AML-193 (cell line): ENCODE measurements around the gene DPP6.

Source experiments
- DNase-seq, 2 experiments: peaks; one replicate each; lab custom pipeline; 2025; lab: John Stamatoyannopoulos, UW

Gene DPP6

GRCh38 chr7:154598396-154598795, 546.2 kb downstream of the DPP6 start:
- no peak for DNase-seq

- DNase-seq = no peak
These were observed 546.7 kb downstream of the DPP6 start for GRCh38 chr7:154598864-154599263.

DNA sequence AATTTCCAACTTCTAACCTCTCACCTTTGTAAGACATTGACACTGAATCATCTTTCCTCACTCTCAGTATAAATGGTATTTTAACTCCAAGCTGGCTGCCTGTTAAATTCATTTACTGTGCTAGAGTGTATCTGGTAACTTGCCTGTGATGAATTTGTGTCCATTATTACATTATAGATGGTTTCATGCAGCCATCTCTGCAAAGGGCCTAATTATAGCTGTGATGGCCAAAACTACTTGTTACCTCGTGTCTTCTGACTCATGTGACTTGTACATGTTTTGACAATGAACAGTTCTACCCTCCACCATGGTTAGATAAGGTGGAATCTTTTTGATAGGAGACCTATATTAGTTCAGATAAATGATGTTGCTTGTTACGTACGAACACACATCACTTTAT, 558.7 kb downstream of the DPP6 start:
- DNase-seq = no peak

- no peak for DNase-seq
These were observed 561.6 kb downstream of the DPP6 start for GRCh38 chr7:154613811-154614210.

- no peak for DNase-seq
These were observed 568.0 kb downstream of the DPP6 start for GRCh38 chr7:154620141-154620755.

GRCh38 chr7:154623399-154623798, 571.2 kb downstream of the DPP6 start:
- no peak for DNase-seq

DNA sequence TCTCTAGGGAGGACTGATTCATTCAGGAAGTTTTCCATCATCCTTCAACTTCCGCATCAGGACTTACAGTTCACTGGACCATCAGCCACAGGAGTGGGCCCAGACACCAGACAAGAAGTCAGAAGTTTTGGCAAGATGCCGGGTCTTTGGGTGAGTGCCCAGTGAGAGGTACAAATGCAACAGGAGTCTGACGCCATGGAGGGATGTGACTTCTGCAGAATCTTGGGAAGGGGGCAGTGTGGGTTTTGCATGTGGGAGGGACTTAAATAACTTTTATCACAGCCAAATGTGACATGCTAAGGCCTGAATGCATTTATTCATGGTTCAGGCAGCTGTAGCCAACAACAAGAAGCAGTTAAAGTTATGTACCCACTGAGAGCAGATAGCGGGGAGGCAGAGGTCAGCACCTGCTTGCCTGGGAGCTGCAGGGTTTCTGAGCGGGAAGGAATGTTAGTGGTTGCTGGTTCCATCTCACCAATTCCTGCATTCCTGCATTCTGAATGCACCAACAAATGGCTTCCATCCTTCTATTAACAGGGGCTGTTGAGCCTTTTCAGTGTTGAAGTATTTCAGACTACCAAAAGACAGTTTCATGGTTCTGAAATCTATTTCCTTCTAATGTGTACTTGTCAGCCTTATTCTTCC, 575.6 kb downstream of the DPP6 start:
- DNase-seq = no peak

- no peak for DNase-seq
These were observed 576.4 kb downstream of the DPP6 start for GRCh38 chr7:154628556-154628955.

- no peak for DNase-seq
These were observed 579.0 kb downstream of the DPP6 start for GRCh38 chr7:154631162-154631561.

DNA sequence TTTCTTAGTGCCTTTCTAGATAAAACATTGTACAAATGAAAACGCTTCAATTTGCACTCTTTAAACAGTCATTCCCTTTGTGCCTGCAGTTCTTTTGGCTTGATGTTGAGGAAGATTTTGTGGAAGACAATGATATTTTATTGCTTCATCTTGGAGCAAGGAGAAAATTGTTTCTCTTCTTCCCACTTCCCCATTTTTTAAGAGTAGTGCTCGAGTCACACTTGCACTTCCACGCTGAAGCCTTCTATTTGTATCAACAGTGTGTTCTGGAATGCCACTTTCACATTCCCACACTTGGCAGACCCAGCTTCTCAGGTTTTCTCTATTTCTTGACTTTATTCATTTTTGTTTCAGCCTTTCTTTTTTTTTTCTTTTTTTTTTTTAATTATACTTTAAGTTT, 581.4 kb downstream of the DPP6 start:
- no peak for DNase-seq

DNA sequence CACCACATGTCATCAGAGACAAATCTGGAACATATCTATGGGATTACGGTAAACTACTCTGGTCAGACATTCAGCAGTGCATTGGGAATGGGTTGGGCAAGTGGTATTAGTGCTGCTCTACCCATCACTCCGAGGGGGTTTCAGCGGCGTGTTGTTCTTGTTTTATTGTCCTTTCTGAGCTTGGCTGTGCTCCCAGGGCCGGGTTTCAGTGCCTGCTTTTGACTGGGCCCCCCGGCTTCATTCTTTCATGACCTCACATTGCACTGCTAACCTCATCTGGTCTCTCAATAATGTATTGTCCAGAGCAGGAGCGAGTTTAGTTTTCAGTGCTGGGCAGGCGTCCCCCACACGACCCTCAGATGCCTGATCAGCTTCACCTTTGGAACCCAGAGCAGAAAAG, 586.1 kb downstream of the DPP6 start:
- no peak for DNase-seq

GRCh38 chr7:154640266-154640865, 588.2 kb downstream of the DPP6 start:
- no peak for DNase-seq

GRCh38 chr7:154640917-154641316, 588.7 kb downstream of the DPP6 start:
- no peak for DNase-seq

DNA sequence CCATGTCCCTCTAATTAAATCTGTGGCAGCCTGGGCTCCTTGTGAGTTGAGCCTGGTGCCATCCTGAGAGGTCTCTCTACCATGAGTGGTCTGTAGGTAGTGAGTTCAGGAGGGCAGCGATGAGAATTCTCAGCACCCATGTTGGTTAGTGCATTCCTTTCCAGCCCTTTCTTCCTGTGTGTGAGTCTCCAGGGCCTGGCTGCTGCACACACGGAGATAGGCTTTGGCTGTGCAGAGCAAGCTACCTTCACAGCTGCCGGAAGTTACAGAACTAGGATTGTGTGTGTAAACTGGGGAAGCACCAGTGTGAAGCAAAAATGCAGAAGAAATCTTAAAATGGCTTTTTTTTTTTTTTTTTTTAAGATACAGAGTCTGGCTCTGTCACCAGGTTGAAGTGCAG, 592.2 kb downstream of the DPP6 start:
- no peak for DNase-seq

DNA sequence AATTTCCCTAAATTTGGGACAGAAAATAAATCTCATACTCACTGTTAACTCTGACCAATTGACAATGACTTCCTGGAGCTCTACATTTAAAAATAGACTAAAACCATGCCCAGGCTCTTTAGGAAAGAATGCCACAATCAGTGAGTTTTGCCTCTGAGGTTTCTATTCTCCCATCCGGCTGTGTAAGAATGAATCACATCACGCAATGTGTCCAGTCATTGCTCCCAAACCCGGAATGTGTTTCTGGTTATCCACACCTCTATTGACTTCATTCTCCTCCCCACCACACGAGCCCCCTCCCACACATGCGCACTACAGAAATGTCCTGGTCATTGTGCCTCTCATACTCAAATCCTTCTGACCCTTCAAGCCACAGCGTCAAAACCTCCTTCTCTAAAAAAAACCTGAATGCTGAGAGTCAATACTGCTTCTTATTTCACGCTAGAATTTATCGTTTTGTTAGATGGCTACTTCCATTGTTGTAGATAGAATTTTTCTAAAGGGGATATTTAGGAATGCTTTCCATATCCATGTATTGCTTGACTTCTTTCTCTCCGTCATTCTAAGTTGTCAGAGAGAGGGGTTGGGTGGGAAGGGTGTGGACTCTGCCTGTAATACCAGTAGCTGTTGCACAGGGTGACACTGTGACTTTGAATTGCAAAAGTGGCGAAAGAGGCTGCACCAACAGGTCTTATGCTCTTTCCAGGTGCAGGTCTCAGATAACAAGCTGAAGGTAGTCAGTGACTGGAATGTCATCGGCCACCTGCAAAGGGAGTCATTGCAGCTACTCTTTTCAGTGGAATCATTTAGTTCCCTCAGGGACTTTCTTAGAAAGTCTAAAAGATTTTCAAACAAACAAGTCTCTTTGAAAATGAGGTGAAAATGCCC, 594.2 kb downstream of the DPP6 start:
- DNase-seq = no peak

DNA sequence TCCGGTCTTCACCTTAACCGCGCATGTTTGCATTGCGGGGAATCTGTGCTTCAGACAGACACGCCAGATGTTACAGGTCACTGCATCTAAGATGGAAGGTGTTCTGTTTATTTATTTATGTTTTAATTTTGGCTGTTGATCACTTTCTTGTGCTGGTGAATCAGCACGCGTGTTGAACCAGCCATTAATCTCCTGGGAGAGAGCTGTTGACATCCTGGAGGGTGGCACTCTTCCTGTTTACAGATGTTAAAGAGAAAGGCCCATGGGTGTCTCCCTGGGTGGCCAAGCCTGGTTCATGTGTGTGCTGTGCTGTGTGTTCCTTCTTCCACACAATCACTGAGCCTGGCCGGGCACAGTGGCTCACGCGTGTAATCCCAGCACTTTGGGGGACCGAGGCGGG, 595.4 kb downstream of the DPP6 start:
- no peak for DNase-seq

DNA sequence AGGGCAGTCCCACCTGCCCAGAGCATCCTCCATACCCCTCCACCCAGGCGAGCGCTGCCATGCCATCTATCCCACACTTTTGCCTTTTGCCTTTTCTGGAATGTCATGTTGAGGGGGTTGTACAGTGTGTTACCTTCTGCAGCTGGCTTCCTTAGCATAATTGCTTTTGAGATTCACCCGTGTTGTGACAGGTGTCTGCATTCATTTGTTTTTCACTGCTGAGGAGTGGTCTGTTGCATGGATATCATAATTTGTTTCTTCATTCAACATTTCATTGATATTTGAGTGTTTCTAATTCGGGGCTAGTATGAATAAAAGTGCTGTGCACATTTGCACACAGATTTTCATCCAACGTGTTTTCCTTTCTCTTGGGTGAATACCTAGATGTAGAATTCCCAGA, 596.8 kb downstream of the DPP6 start:
- no peak for DNase-seq

DNA sequence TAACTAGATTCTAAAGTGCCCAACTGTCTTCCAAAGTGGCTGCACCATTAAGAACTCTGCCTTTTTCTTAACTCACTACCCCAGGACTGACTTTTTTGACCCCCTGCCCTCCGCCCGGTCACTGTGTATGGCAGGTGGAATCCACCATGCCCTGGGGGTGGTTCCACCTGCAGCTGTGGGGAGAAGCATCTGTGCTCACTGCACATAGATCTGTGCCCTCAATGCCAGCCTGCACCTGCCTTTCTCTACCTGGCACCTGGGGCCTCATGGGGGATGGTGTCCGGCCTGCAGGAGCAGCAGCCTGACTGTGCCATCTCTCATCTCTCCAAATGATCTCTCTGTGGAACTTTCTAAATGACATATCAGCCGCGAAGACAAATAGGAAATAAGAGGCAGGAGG, 597.2 kb downstream of the DPP6 start:
- DNase-seq = no peak

DNA sequence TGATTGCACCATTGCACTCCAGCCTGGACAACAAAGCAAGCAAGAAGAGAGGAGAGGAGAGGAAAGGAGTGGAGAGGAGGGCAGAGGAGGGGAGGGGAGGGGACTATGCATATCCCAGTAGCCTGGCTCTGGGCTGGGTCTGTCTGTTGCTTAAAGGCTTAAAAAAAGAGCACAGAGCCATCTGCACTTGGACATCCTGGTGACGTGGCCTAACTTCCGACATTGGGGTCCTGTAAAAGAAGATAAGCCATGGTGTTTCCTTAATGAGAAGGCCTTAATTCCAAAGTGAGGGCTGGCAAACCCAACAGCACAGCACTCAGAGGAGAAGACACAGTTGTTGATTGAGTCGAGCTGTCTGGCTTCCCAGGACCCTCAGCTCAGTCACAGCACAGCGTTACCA, 598.1 kb downstream of the DPP6 start:
- no peak for DNase-seq

GRCh38 chr7:154651501-154651900, 599.3 kb downstream of the DPP6 start:
- DNase-seq = no peak

GRCh38 chr7:154652564-154652963, 600.4 kb downstream of the DPP6 start:
- DNase-seq = no peak

DNA sequence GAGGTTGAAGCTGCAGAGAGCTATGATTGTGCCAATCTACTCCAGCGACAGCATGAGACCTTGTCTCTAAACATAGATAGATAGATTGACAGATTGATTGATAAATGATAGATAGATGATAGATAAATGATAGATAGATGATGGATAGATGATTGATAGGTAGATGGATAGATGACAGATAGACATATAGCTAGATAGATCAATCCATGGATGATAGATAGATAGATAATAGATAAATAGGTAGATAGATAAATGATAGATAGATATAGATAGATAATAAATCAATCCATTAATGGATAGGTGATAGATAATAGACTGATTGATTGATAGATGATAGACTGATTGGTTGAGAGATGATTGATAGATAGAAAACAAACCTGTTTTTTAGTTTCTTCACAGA, 601.1 kb downstream of the DPP6 start:
- DNase-seq = no peak

- no peak for DNase-seq
These were observed 604.4 kb downstream of the DPP6 start for GRCh38 chr7:154656618-154657017.
